Parathyroid adenoma (tissue), 2 donors: ENCODE results near the gene LILRB3.
A peak's percentile ranks its signal among the peaks of the same experiment; 100 is the strongest.
"Not testable (repeated sequence)": the region's sequence is repeated elsewhere in the genome, so short reads cannot be mapped to it uniquely, and the experiment has no call there.

ENCODE experiments used
- H2AFZ ChIP-seq: fragments of 300-600 bp; sonication (generic); one replicate; pipeline ENCODE4 v1.7.0; 2017; ENCODE audit warnings: antibody characterized with exemption, mild to moderate bottlenecking
- H3K27ac ChIP-seq: fragments of 300-600 bp; sonication (generic); one replicate; pipeline ENCODE4 v1.7.0; 2017
- H3K27me3 ChIP-seq: fragments of 300-600 bp; sonication (generic); one replicate; pipeline ENCODE4 v1.7.0; 2017; ENCODE audit warnings: low read length; ENCODE audit not compliant: control insufficient read depth, insufficient read depth
- H3K36me3 ChIP-seq: fragments of 300-600 bp; sonication (generic); one replicate; pipeline ENCODE4 v1.7.0; 2017; ENCODE audit warnings: low read length; ENCODE audit not compliant: control insufficient read depth, insufficient read depth
- H3K4me1 ChIP-seq: fragments of 300-600 bp; sonication (generic); one replicate; pipeline ENCODE4 v1.7.0; 2017; ENCODE audit warnings: control low read depth
- H3K4me2 ChIP-seq: fragments of 300-600 bp; sonication (generic); one replicate; pipeline ENCODE4 v1.7.0; 2017; ENCODE audit warnings: low read length
- H3K4me3 ChIP-seq: fragments of 300-600 bp; sonication (generic); one replicate; pipeline ENCODE4 v1.7.0; 2017; ENCODE audit warnings: low read depth, low read length
- H3K79me2 ChIP-seq: fragments of 300-600 bp; sonication (generic); one replicate; pipeline ENCODE4 v1.7.0; 2017; ENCODE audit warnings: control low read depth
- H3K9ac ChIP-seq: fragments of 300-600 bp; sonication (generic); one replicate; pipeline ENCODE4 v1.7.0; 2017; ENCODE audit warnings: mild to moderate bottlenecking
- H3K9me3 ChIP-seq: fragments of 300-600 bp; sonication (generic); one replicate; pipeline ENCODE4 v1.7.0; 2017; ENCODE audit warnings: low read length; ENCODE audit not compliant: control insufficient read depth
- CTCF ChIP-seq: fragments of 300-600 bp; sonication (generic); IDR thresholded peaks from one replicate; pipeline ENCODE4 v1.7.0; 2017; ENCODE audit warnings: antibody characterized with exemption, mild to moderate bottlenecking
- donor health status: primary hyperparathyroidism.

Gene LILRB3

GRCh38 chr19:54222474-54223276 is at the start of gene LILRB3:
Gene LILRB3 (minus strand): TSS chr19:54223007. CDS start chr19:54222976, 31 bp downstream.
- not testable (repeated sequence) for H3K4me3 ChIP-seq, H3K4me1 ChIP-seq, H3K36me3 ChIP-seq, H2AFZ ChIP-seq, H3K9ac ChIP-seq, H3K79me2 ChIP-seq, H3K27me3 ChIP-seq, H3K9me3 ChIP-seq, H3K4me2 ChIP-seq, H3K27ac ChIP-seq

- H3K27me3 ChIP-seq, result not testable (repeated sequence)
Measured at GRCh38 chr19:54272181-54272580, 49.4 kb upstream of the LILRB3 start.

GRCh38 chr19:54271587-54271986 is 48.8 kb upstream of the LILRB3 start:
- H3K4me1 ChIP-seq, H3K4me2 ChIP-seq, H2AFZ ChIP-seq, H3K9me3 ChIP-seq, H3K79me2 ChIP-seq, H3K36me3 ChIP-seq, H3K4me3 ChIP-seq, H3K27ac ChIP-seq, H3K9ac ChIP-seq, H3K27me3 ChIP-seq: not testable (repeated sequence)

More at GRCh38 chr19:54272181-54272580, 49.4 kb upstream of the LILRB3 start:
- H3K79me2 ChIP-seq, H3K27ac ChIP-seq, H3K4me2 ChIP-seq, H3K9me3 ChIP-seq, H3K4me1 ChIP-seq, H2AFZ ChIP-seq, H3K9ac ChIP-seq, H3K36me3 ChIP-seq, H3K4me3 ChIP-seq: not testable (repeated sequence)

- H3K4me2 ChIP-seq, result no peak overlapping the region
- H3K27ac ChIP-seq, result no peak overlapping the region
- H3K9me3 ChIP-seq, result no peaks in the 10 kb centered on the region
Measured at GRCh38 chr19:54271106-54271505, 48.3 kb upstream of the LILRB3 start.

GRCh38 chr19:54268936-54269335 is 46.1 kb upstream of the LILRB3 start:
- Histone ChIP-seq H3K4me1 (no peaks in the 10 kb centered on the region), H3K79me2 (no peaks in the 10 kb centered on the region), H3K9me3 (no peaks in the 10 kb centered on the region), H3K4me3 (no peak overlapping the region), H3K27me3 (no peaks in the 10 kb centered on the region), H3K27ac (no peak overlapping the region), H3K9ac (no peak overlapping the region), H3K4me2 (no peak overlapping the region), H3K36me3 (no peaks in the 10 kb centered on the region), H2AFZ (no peak overlapping the region)
- TF ChIP-seq CTCF, result no peak

More at GRCh38 chr19:54271106-54271505, 48.3 kb upstream of the LILRB3 start:
- Histone ChIP-seq H3K36me3 (no peaks in the 10 kb centered on the region), H3K79me2 (no peaks in the 10 kb centered on the region), H3K4me3 (no peak overlapping the region), H2AFZ (no peak overlapping the region), H3K27me3 (no peaks in the 10 kb centered on the region), H3K9ac (no peak overlapping the region), H3K4me1 (no peaks in the 10 kb centered on the region)
- no peak for TF ChIP-seq CTCF

- TF ChIP-seq CTCF, result peak; percentile 74
- Histone ChIP-seq H3K36me3 (no peaks in the 10 kb centered on the region), H3K9me3 (no peaks in the 10 kb centered on the region)
Measured at GRCh38 chr19:54266133-54266532, 43.3 kb upstream of the LILRB3 start.

More at GRCh38 chr19:54266133-54266532, 43.3 kb upstream of the LILRB3 start:
- no peak overlapping the region for H3K27ac ChIP-seq
- H3K4me1 ChIP-seq, result no peaks in the 10 kb centered on the region
- no peaks in the 10 kb centered on the region for H3K79me2 ChIP-seq
- no peak overlapping the region for H3K9ac ChIP-seq
- no peaks in the 10 kb centered on the region for H3K27me3 ChIP-seq
- H3K4me2 ChIP-seq, result no peak overlapping the region
- no peak overlapping the region for H3K4me3 ChIP-seq
- no peak overlapping the region for H2AFZ ChIP-seq
